Osteoblast (primary cell): Measurements from ENCODE around the gene RTN4IP1. TPM values are rescaled to one million over a fixed set of nuclear protein-coding genes. Genes with fewer than 3 reads are reported as not detected.
A peak's percentile ranks its signal among the peaks of the same experiment; 100 is the strongest.
"Not testable (repeated sequence)": the region's sequence is repeated elsewhere in the genome, so short reads cannot be mapped to it uniquely, and the experiment has no call there.

ENCODE experiments used
- DNase-seq: peaks from one replicate; pipeline ENCODE4 v3.0.0; 2011; ENCODE audit warnings: low spot score, mixed read lengths; ENCODE audit not compliant: insufficient read length; ENCODE audit errors: missing footprints
- H2AFZ ChIP-seq: 2 replicates; pipeline ENCODE4 v1.6.0; 2011; ENCODE audit warnings: mild to moderate bottlenecking, low read length
- H3K27ac ChIP-seq: 2 replicates; pipeline ENCODE4 v1.5.1; 2011; ENCODE audit warnings: mild to moderate bottlenecking, low read depth, low read length, moderate library complexity
- H3K27me3 ChIP-seq: 2 replicates; pipeline ENCODE4 v1.6.0; 2012; ENCODE audit warnings: mild to moderate bottlenecking, control low read depth, inconsistent platforms, low read length, moderate library complexity; ENCODE audit not compliant: insufficient read depth
- H3K36me3 ChIP-seq: 2 replicates; pipeline ENCODE4 v1.5.1; 2011; ENCODE audit warnings: mild to moderate bottlenecking, low read length, control low read depth, moderate library complexity; ENCODE audit not compliant: insufficient read depth
- H3K4me1 ChIP-seq: 2 replicates; pipeline ENCODE4 v1.5.1; 2011; ENCODE audit warnings: mild to moderate bottlenecking, low read length, control low read depth, moderate library complexity; ENCODE audit not compliant: insufficient read depth
- H3K4me2 ChIP-seq: 2 replicates; pipeline ENCODE4 v1.6.0; 2011; ENCODE audit warnings: mild to moderate bottlenecking, low read length; ENCODE audit not compliant: insufficient read depth
- H3K4me3 ChIP-seq: fragments of 200-600 bp; sonication (generic); 3 replicates; pipeline ENCODE4 v1.5.1; 2012; ENCODE audit warnings: mild to moderate bottlenecking, low read length, inconsistent platforms; ENCODE audit not compliant: insufficient read depth
- H3K79me2 ChIP-seq: 2 replicates; pipeline ENCODE4 v1.6.0; 2012; ENCODE audit warnings: mild to moderate bottlenecking, low read length, control low read depth, inconsistent platforms; ENCODE audit not compliant: insufficient read depth
- H3K9me3 ChIP-seq: 2 replicates; pipeline ENCODE4 v1.5.1; 2011; ENCODE audit warnings: low read depth, low read length, control low read depth
- H4K20me1 ChIP-seq: 2 replicates; pipeline ENCODE4 v1.6.0; 2012; ENCODE audit warnings: mild to moderate bottlenecking, low read length, control low read depth; ENCODE audit not compliant: insufficient read depth
- total RNA-seq: library from RNA; depleted of rRNA; stranded (reverse); fragments of >200 nt; gene quantifications from 2 replicates; pipeline ENCODE4 v1.2.3, GENCODE V29; 2012
- TF ChIP-seq, protein P1 (sequence below): IDR thresholded peaks from 2 replicates; pipeline ENCODE4 v1.5.1; 2011; ENCODE audit warnings: mild to moderate bottlenecking, low read depth, low read length, moderate library complexity; ENCODE audit errors: extremely low read depth

RTN4IP1 gene
- total RNA-seq, 1 donor: 5.1 TPM

DNA sequence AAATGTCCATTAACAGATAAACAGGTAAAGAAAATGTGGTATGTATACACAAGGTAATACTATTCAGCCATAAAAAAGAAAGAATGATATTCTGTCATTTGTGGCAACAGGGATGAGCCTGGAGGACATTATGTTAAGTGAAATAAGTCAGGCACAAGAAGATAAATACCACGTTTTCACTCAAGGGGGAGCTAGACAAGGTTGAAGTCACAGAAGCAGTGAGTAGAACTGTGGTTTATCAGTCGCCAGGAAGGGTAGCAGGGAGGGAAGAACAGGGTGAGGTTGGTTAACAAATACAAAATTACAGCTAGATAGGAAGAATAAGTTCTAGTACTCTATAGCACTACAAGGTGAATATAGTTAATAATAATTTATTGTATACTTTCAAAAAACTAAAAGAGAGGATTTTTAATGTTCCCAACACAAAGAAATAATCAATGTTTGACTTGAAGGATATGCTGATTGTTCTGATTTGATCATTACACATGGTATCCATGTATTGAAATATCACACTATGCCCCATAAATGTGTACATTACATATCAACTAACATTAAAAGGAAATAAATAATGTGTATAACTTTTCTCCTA lies 21.1 kb downstream of the RTN4IP1 start:
- H3K27me3 ChIP-seq: no peaks in the 10 kb centered on the region
- peaks cover 4% of the 10 kb centered on the region for H4K20me1 ChIP-seq
- no peak overlapping the region for H3K4me2 ChIP-seq
- H3K4me1 ChIP-seq: no peaks in the 10 kb centered on the region
- TF ChIP-seq, protein P1, sequence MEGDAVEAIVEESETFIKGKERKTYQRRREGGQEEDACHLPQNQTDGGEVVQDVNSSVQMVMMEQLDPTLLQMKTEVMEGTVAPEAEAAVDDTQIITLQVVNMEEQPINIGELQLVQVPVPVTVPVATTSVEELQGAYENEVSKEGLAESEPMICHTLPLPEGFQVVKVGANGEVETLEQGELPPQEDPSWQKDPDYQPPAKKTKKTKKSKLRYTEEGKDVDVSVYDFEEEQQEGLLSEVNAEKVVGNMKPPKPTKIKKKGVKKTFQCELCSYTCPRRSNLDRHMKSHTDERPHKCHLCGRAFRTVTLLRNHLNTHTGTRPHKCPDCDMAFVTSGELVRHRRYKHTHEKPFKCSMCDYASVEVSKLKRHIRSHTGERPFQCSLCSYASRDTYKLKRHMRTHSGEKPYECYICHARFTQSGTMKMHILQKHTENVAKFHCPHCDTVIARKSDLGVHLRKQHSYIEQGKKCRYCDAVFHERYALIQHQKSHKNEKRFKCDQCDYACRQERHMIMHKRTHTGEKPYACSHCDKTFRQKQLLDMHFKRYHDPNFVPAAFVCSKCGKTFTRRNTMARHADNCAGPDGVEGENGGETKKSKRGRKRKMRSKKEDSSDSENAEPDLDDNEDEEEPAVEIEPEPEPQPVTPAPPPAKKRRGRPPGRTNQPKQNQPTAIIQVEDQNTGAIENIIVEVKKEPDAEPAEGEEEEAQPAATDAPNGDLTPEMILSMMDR: peak; percentile 72
- no peak overlapping the region for H3K27ac ChIP-seq
- peak; percentile 53 for DNase-seq
- H3K4me3 ChIP-seq: no peak overlapping the region
- no peaks in the 10 kb centered on the region for H3K36me3 ChIP-seq
- H3K9me3 ChIP-seq: no peaks in the 10 kb centered on the region
- no peaks in the 10 kb centered on the region for H3K79me2 ChIP-seq
- H2AFZ ChIP-seq: no peak overlapping the region

- Histone ChIP-seq H3K4me2 (no peak overlapping the region), H3K4me1 (no peaks in the 10 kb centered on the region), H4K20me1 (peaks cover 4% of the 10 kb centered on the region), H3K27me3 (no peaks in the 10 kb centered on the region), H2AFZ (no peak overlapping the region), H3K79me2 (no peaks in the 10 kb centered on the region), H3K27ac (no peak overlapping the region), H3K36me3 (no peaks in the 10 kb centered on the region), H3K9me3 (no peaks in the 10 kb centered on the region), H3K4me3 (no peak overlapping the region)
- TF ChIP-seq, protein P1: no peak
- no peak for DNase-seq
Observed at GRCh38 chr6:106600329-106600728, 29.0 kb downstream of the RTN4IP1 start.

- Histone ChIP-seq H4K20me1 (no peaks in the 10 kb centered on the region), H3K27ac (no peak overlapping the region), H3K27me3 (no peaks in the 10 kb centered on the region), H3K9me3 (no peaks in the 10 kb centered on the region), H3K4me2 (no peak overlapping the region), H3K79me2 (no peaks in the 10 kb centered on the region), H3K4me3 (no peak overlapping the region), H3K36me3 (no peaks in the 10 kb centered on the region), H3K4me1 (no peaks in the 10 kb centered on the region), H2AFZ (no peak overlapping the region)
- TF ChIP-seq, protein P1: no peak
- DNase-seq: no peak
Observed at GRCh38 chr6:106599440-106599839, 29.9 kb downstream of the RTN4IP1 start.

DNA sequence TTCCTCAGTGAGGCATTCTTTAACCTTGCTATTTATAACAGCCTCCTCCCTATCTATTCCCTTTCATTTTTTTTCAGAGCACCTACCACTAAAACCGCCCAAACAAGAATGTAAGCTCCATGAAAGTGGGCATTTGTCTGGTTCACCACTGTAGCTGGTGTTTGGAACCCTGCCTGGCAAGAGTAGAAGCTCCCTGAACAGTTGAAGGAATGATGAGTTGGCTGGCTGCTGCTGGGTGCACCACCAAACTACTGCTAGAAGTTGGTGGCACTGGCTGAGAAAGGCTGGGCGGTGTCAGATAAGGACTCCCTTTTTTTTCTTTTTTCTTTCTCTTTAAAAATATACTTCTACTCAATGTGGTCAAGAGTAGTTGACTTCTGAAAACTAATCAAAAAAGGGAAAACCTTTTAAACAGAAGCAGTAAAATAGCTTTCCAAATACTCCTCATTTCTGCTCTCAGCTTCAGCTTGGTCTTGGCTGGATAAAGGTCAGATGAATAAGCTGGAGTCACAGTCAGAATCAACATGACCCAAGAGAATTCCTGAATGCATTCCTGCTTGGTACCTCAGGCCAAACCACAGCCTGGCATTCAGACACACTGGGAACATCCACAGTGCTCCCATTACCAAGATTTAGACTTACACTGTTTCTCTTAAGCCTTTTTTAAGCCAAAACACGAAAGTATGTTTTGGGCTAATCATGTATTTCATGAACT lies 38.0 kb downstream of the RTN4IP1 start:
- no peaks in the 10 kb centered on the region for H4K20me1 ChIP-seq
- no peaks in the 10 kb centered on the region for H3K36me3 ChIP-seq
- peak overlapping the region; percentile 69 for H3K4me2 ChIP-seq
- peak; percentile 89 for DNase-seq
- H3K4me3 ChIP-seq: peak overlapping the region; percentile 20
- TF ChIP-seq, protein P1: no peak
- H3K27ac ChIP-seq: peak overlapping the region; percentile 75
- H3K27me3 ChIP-seq: no peaks in the 10 kb centered on the region
- H2AFZ ChIP-seq: no peak overlapping the region
- H3K79me2 ChIP-seq: no peaks in the 10 kb centered on the region
- H3K4me1 ChIP-seq: peaks cover 33% of the 10 kb centered on the region
- no peaks in the 10 kb centered on the region for H3K9me3 ChIP-seq

GRCh38 chr6:106588937-106589336 lies 40.4 kb downstream of the RTN4IP1 start:
- not testable (repeated sequence) for H3K79me2 ChIP-seq, H3K4me3 ChIP-seq, DNase-seq, H3K27ac ChIP-seq, H4K20me1 ChIP-seq, H3K27me3 ChIP-seq, H3K36me3 ChIP-seq, H3K9me3 ChIP-seq, H3K4me2 ChIP-seq, H2AFZ ChIP-seq
- H3K4me1 ChIP-seq: peaks cover 42% of the 10 kb centered on the region
